ENCODE results near the gene CKAP2L. TPM values are rescaled to one million over a fixed set of nuclear protein-coding genes. Genes with fewer than 3 reads are reported as not detected.

The CKAP2L gene
- total and polyA plus RNA-seq, 9 donors, result 0.11 to 1.4 (median 0.15) TPM; not detected in 3

- Histone ChIP-seq H3K4me1 (ENCODE audit: insufficient read depth) (no peaks in the 10 kb centered on the region), H3K36me3 (no peaks in the 10 kb centered on the region), H3K27ac (no peak overlapping the region), H3K9me3 (no peaks in the 10 kb centered on the region), H3K27me3 (no peaks in the 10 kb centered on the region), H3K4me3 (no peak overlapping the region)
- intact Hi-C loops (cut with DNase I), result no loop called here
- TF ChIP-seq EP300 (IDR thresholded peaks at IDR 0.05) (no peak), CTCF (IDR thresholded peaks at IDR 0.05) (no peak), POLR2A (IDR thresholded peaks at IDR 0.05) (no peak)
- DNase-seq, result no peak
- WGBS, 3 donors, result 88 to 93% (median 89%) methylated on average over 4 of the region's 4 CpGs
Measured at GRCh38 chr2:112752667-112753066, 11.7 kb downstream of the CKAP2L start.

GRCh38 chr2:112751451-112752197 is 12.8 kb downstream of the CKAP2L start:
- no peaks in the 10 kb centered on the region for H3K27me3 ChIP-seq
- intact Hi-C loops (cut with DNase I), result no loop called here
- no peak for DNase-seq
- H3K4me3 ChIP-seq, result no peak overlapping the region
- no peak for TF ChIP-seq POLR2A (IDR thresholded peaks at IDR 0.05)
- no peak for TF ChIP-seq CTCF (IDR thresholded peaks at IDR 0.05)
- no peak for TF ChIP-seq EP300 (IDR thresholded peaks at IDR 0.05)
- no peak overlapping the region for H3K27ac ChIP-seq
- H3K36me3 ChIP-seq, result no peaks in the 10 kb centered on the region
- H3K9me3 ChIP-seq, result no peaks in the 10 kb centered on the region
- H3K4me1 ChIP-seq (ENCODE audit: insufficient read depth), result no peaks in the 10 kb centered on the region

DNA sequence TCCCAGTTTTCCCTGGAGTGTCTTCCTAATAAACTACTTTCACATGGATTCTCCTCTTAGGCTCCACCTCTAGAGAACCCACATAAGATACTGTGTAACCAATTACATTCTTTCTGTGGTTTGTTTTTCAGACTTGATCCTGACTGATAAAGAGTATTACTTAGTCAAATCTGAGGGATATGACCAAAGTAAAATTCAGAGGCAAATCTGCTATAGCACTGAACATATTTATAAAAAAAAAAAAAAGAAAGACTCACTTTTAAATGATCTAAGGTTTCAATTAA is 13.9 kb downstream of the CKAP2L start:
- no peak for DNase-seq
- H3K4me3 ChIP-seq, result no peak overlapping the region
- H3K27ac ChIP-seq, result no peak overlapping the region
- no peaks in the 10 kb centered on the region for H3K4me1 ChIP-seq (ENCODE audit: insufficient read depth)
- H3K36me3 ChIP-seq, result no peaks in the 10 kb centered on the region
- intact Hi-C loops (cut with DNase I), result no loop called here
- no peaks in the 10 kb centered on the region for H3K9me3 ChIP-seq
- TF ChIP-seq CTCF (IDR thresholded peaks at IDR 0.05) (no peak), EP300 (IDR thresholded peaks at IDR 0.05) (no peak), POLR2A (IDR thresholded peaks at IDR 0.05) (no peak)
- H3K27me3 ChIP-seq, result no peaks in the 10 kb centered on the region

GRCh38 chr2:112749755-112750559 is 14.5 kb downstream of the CKAP2L start:
- no peaks in the 10 kb centered on the region for H3K36me3 ChIP-seq
- no peaks in the 10 kb centered on the region for H3K27me3 ChIP-seq
- H3K4me1 ChIP-seq (ENCODE audit: insufficient read depth), result no peaks in the 10 kb centered on the region
- WGBS, 3 donors, result 71 to 72% (median 72%) methylated on average over 9 of the region's 9 CpGs
- H3K4me3 ChIP-seq, result no peak overlapping the region
- peak in 3 of 5 donors; percentile 30 to 38 (median 31) for DNase-seq
- H3K9me3 ChIP-seq, result no peaks in the 10 kb centered on the region
- H3K27ac ChIP-seq, result no peak overlapping the region
- no peak for TF ChIP-seq CTCF (IDR thresholded peaks at IDR 0.05)
- no peak for TF ChIP-seq EP300 (IDR thresholded peaks at IDR 0.05)
- no peak for TF ChIP-seq POLR2A (IDR thresholded peaks at IDR 0.05)
- intact Hi-C loops (cut with DNase I), result no loop called here
